Measurements from ENCODE around the gene MAPRE2.

The MAPRE2 gene

DNA sequence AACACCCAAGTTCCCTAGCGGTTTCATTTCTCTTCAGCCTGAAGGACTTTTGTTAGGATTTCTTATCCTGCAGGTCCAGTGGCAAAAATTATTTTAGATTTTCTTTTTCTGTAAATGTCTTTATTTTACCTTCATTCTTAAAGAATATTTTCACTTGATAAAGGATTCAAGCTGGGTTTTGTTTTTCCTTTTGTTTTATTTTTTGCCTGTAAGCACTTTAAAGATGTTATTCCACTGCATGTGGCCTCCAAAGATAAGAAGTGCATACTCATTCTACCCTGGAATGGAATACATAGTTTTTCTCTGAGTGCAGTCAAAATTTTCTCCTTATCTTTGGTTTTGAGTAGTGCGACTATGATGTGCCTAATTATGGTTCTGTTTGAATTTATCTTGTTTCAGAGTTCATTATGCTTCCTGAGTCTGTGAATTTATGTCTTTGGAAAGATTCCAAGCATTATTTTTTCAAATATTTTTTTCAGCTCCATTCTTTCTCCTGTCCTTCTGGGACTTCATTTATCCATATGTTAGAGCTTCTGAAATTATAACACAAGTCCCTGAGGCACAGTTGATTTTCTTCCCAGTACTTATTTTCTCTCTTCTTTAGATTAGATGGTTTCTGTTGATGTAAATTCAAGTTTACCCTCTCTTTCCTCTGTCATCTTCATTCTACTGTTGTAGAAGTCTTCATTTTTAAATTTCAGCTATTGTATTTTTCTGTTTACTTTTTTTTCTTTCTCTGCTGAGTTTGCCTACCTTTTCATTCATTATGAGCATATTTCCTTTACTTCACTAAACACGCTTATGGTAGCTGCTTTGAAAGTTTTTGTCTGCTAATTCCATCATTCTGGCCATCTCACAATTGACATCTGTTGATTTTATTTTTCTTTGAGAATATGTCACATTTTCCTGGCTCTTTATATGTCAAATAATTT, 69.6 kb downstream of the MAPRE2 start:
- in situ Hi-C loops (cut with HindIII; ENCODE audit: low pct_unique_long_range_greater_than_20kb, low sequenced_read_pairs): no loop called here
- TF ChIP-seq JUND (IDR thresholded peaks at IDR 0.05; ENCODE audit: low read depth): no peak
- no peak for DNase-seq (ENCODE audit: low read depth in 1 of 2, low spot score in 1 of 2)

DNA sequence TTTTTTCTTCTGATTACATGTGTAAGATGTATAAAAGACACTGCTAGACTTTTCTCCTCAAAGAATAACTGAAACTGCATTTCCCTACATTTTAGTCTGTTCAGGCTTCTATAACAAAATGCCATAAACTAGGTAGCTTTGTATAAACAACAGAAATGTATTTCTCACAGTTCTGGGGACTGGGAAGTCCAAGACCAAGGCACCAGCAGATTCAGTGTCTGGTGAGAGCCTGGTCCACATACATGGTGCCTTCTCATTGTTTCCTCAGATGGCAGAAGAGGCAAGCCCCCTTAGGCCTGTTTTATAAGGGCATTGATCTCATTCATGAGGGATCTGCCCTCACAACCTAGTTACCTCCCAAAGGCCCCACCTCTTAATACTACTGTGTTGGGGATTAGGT, 71.5 kb downstream of the MAPRE2 start:
- TF ChIP-seq JUND (IDR thresholded peaks at IDR 0.05; ENCODE audit: low read depth): no peak
- in situ Hi-C loops (cut with HindIII; ENCODE audit: low pct_unique_long_range_greater_than_20kb, low sequenced_read_pairs): no loop called here
- no peak for DNase-seq (ENCODE audit: low read depth in 1 of 2, low spot score in 1 of 2)

DNA sequence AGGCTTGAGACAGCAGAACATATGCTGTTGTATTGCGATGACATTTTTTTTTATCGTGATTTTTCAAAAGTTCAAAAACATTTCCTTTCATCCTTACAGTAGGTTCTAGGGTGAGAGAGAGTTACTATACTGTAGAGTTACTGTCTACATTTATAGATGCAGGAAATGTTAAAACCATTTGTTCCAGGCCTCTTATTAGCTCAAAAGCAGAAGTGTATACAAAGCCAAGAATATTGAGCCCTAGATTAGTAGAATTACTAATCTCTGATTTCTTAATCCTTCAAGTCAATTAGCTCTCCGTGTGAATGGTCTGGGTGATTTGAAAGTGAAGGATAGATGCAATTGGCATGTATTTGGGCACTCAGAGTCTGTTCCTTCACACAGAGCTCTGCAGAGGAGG, 73.1 kb downstream of the MAPRE2 start:
- no peak for TF ChIP-seq JUND (IDR thresholded peaks at IDR 0.05; ENCODE audit: low read depth)
- in situ Hi-C loops (cut with HindIII; ENCODE audit: low pct_unique_long_range_greater_than_20kb, low sequenced_read_pairs): no loop called here
- DNase-seq (ENCODE audit: low read depth in 1 of 2, low spot score in 1 of 2): no peak

DNA sequence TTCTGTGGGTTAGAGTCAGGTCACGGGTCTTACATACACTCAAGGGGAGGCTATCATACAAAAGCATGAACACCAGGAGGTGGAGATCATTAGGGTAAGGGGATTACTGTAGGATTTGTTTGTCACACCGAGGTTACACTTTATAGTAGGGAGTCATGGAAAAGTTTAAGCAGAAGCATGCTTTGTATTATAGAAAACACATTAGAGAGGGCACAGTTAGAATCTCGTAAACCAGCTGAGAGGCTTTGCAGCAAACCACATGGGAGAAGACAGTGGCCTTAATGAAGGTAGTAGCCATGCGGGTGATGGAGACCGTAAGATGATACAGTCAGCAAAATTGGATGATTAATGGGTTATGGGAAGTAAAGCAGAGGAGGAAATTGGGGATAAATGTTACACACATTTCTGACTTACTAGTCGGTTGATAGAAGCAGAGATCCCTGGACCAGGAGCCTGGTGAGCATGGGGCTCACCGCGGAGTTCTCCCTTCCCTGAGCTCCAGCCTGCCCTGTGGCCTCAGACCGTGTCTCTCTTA, 75.6 kb downstream of the MAPRE2 start:
- DNase-seq (ENCODE audit: low read depth in 1 of 2, low spot score in 1 of 2): no peak
- TF ChIP-seq JUND (IDR thresholded peaks at IDR 0.05; ENCODE audit: low read depth): no peak
- in situ Hi-C loops (cut with HindIII; ENCODE audit: low pct_unique_long_range_greater_than_20kb, low sequenced_read_pairs): no loop called here

DNA sequence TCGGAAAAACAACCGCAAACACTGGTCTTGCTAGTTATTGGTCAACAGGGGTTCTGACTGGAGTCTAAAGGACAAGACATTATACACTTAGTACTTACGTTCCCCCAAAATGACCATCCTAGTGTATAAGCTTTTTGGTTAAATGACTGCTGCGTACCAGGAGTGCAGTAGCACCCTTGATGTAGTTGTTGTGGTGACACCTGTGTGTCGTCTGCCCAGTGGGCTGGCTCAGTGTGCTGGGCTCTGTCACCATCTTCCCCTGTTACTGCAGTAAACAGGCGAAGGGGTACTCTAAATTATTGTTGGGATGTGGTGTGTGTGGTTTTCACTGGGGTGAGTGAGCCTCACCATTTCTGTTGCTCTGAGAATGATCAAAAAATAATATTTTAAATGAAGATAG, 76.2 kb downstream of the MAPRE2 start:
- no peak for DNase-seq (ENCODE audit: low read depth in 1 of 2, low spot score in 1 of 2)
- no peak for TF ChIP-seq JUND (IDR thresholded peaks at IDR 0.05; ENCODE audit: low read depth)
- in situ Hi-C loops (cut with HindIII; ENCODE audit: low pct_unique_long_range_greater_than_20kb, low sequenced_read_pairs): no loop called here

DNA sequence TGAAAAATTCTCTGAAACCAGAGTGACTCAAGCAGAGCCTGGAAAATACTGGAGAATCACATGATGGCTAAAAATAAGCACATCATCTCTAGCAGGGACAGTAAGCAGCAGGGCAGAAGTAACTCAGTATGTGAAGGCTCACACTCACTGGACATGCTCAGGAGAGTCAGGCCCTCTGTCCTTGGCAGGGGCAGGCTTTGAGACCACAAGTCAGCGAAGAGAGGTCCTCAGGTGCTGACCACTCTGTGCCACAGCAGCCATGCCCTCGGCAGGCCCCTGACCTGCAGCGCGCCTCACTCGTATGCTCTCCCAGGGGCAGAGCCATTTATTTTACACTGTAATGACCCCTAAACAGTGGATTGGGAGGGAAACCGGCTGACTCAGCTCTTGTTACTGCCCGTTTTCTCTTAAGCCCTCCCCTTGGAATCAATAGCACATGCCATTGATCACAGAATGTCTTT, 76.8 kb downstream of the MAPRE2 start:
- no peak for TF ChIP-seq JUND (IDR thresholded peaks at IDR 0.05; ENCODE audit: low read depth)
- in situ Hi-C loops (cut with HindIII; ENCODE audit: low pct_unique_long_range_greater_than_20kb, low sequenced_read_pairs): no loop called here
- no peak for DNase-seq (ENCODE audit: low read depth in 1 of 2, low spot score in 1 of 2)

DNA sequence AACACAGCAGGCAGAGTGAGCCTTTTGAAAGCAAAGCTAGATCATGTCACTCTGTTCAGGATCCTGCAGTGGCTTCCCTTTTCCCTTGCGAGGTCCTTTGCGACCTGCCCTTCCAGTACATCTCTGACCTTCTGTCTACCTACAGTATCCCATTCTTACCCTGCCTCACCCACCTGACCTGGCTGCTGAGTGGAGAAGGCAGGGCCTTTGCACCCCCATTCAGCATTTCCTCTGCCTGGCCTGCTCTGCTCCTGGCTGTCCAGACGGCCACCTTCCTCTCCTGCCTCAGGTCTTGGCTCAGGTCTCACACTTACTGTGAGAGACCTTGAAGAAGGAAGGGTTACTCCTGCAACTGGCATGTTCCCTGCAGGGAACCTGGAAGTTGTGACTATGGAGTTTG, 77.4 kb downstream of the MAPRE2 start:
- in situ Hi-C loops (cut with HindIII; ENCODE audit: low pct_unique_long_range_greater_than_20kb, low sequenced_read_pairs): no loop called here

DNA sequence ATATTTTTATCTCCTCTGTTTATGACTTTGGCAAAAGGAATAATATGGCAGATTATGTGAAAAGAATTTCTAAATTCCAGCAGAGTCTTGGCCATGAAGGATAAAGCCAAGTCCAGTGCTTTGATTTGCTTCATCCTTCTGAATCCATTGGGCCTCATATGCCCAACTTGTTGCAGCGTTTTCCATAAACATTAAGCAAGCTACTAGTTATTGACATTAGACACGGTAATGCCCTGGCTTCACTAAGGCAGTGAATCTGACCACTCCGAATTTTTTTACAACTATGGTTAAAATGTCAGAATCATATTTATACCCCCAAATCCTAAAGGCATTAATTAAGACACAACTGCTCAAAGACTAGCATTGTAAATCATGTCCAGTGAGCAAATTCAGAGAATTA, 79.8 kb downstream of the MAPRE2 start:
- TF ChIP-seq JUND (IDR thresholded peaks at IDR 0.05; ENCODE audit: low read depth): no peak
- DNase-seq (ENCODE audit: low read depth in 1 of 2, low spot score in 1 of 2): no peak
- in situ Hi-C loops (cut with HindIII; ENCODE audit: low pct_unique_long_range_greater_than_20kb, low sequenced_read_pairs): no loop called here

More for the DNA sequence above, 77.4 kb downstream of the MAPRE2 start:
- DNase-seq (ENCODE audit: low read depth in 1 of 2, low spot score in 1 of 2): no peak
- no peak for TF ChIP-seq JUND (IDR thresholded peaks at IDR 0.05; ENCODE audit: low read depth)

DNA sequence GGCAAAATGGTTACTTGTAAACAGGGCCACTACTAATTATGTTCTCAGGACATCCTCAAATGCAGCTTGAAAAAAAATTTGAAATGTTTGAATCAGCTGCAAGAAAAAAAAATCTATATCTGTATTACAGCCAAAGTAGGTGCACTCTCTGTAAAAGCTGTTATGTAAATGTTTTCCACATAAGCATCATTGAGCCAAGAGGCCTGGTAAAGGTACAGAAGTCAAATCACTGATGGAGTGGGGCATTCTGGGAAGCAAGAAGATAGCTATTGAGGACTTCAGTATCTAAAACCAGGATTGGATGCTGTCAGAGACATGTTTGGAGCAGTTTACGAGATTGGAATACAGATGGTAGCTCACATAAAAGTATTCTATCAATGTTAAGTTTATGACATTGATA, 80.3 kb downstream of the MAPRE2 start:
- no peak for DNase-seq (ENCODE audit: low read depth in 1 of 2, low spot score in 1 of 2)
- in situ Hi-C loops (cut with HindIII; ENCODE audit: low pct_unique_long_range_greater_than_20kb, low sequenced_read_pairs): no loop called here
- TF ChIP-seq JUND (IDR thresholded peaks at IDR 0.05; ENCODE audit: low read depth): no peak

DNA sequence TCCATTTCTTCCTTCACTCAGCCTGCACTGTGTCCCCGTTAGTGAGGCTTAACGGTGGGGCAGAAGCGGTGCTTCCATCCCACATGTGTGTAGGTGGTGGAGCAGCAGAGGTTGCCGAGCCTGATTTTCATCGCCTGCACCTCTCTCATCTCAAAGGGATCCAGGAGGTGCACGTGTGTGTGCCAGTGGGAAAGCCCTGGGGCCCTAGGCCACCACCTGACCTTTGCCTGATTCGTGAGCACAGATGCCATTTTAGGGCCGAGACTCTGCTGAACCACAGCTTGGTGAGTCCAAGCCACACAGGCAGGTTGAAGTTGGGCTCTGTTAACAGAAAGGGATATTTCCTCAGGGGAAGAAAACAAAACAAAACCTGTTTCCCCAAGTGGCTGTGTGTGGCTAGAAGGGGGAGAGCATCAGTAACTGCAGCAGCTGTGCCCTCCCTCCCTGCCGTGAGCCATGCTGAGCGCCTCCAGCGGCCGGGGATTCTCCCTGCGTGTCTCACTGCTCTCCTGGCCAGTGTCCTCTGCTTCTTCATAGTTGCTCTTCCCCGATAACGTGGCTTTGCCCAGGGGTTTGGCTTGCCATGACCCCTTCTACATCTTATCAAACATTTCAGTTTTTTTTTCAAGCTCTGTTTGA, 81.5 kb downstream of the MAPRE2 start:
- TF ChIP-seq JUND (IDR thresholded peaks at IDR 0.05; ENCODE audit: low read depth): no peak
- no peak for DNase-seq (ENCODE audit: low read depth in 1 of 2, low spot score in 1 of 2)
- in situ Hi-C loops (cut with HindIII; ENCODE audit: low pct_unique_long_range_greater_than_20kb, low sequenced_read_pairs): no loop called here

DNA sequence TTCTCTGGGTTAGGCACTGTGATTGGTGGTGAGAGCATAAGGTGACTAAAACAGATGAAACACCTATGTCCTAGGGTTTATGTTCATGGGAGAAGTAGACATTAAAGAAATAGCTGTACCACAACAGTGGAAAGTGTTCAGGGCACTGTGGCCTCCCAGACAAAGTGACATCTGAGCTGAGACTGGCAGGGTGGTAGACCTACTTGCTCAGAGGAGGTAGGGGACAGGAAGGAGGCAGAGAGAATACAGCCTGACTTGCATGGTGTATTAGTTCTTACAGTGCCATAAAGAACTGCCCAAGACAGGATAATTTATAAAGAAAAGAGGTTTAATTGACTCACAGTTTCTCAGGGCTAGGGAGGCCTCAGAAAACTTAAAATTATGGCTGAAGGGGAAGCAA, 82.6 kb downstream of the MAPRE2 start:
- in situ Hi-C loops (cut with HindIII; ENCODE audit: low pct_unique_long_range_greater_than_20kb, low sequenced_read_pairs): no loop called here

DNA sequence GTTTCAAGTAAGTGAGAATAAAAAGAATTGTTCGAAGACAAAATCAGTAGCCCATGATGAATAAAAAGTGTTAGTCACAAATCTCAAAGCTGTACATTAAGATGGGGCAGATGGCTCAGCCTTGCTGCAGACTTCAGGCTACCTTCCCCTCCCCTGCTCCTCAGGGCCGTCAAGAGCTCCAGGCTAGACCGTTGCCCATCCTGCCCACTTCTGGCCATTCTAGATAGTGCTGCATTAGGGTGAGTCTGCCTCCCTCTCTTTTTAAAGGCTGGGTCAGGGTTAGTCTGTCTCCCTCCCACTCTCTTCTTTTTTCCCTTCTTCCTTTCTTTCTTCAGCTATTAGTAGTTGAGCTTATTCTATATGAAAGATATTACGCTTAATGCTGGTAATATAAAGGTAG, 86.0 kb downstream of the MAPRE2 start:
- DNase-seq (ENCODE audit: low read depth in 1 of 2, low spot score in 1 of 2): no peak

More for the DNA sequence above, 82.6 kb downstream of the MAPRE2 start:
- no peak for DNase-seq (ENCODE audit: low read depth in 1 of 2, low spot score in 1 of 2)
- TF ChIP-seq JUND (IDR thresholded peaks at IDR 0.05; ENCODE audit: low read depth): no peak

DNA sequence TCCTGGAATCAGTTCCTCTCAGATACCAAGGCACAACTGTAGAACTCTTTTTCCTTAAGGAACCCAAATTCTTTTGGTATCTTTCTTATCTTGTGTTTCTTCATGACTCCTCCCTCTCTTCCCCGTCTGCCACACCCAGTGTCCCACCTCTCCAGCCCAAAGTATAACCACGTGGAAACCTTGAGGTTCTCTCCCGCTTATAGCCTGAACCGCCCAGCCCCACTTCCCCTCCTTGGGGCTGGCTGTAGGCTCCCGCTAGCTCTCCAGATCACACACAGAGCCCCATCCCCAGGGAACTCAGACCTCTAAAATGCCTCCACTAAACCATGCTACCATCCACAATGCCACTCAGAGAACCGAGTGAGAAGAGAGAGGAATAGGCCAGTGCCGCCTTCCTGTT, 87.5 kb downstream of the MAPRE2 start:
- TF ChIP-seq JUND (IDR thresholded peaks at IDR 0.05; ENCODE audit: low read depth): no peak
- in situ Hi-C loops (cut with HindIII; ENCODE audit: low pct_unique_long_range_greater_than_20kb, low sequenced_read_pairs): no loop called here
- no peak for DNase-seq (ENCODE audit: low read depth in 1 of 2, low spot score in 1 of 2)

More for the DNA sequence above, 86.0 kb downstream of the MAPRE2 start:
- in situ Hi-C loops (cut with HindIII; ENCODE audit: low pct_unique_long_range_greater_than_20kb, low sequenced_read_pairs): no loop called here
- TF ChIP-seq JUND (IDR thresholded peaks at IDR 0.05; ENCODE audit: low read depth): no peak

All from T47D (cell line).